ENCODE measurements around the gene PCCB. TPM values are rescaled to one million over a fixed set of nuclear protein-coding genes. Genes with fewer than 3 reads are reported as not detected.

The PCCB gene
- total RNA-seq, 2 donors from 2014 or later, result 54.9 to 65.1 TPM

GRCh38 chr3:136279092-136279491 lies 29.0 kb downstream of the PCCB start:
- H3K27ac ChIP-seq (ENCODE audit: low read depth, low read length), result no peak overlapping the region
- Mint-ChIP-seq H3K36me3 (ENCODE audit: low read depth) (peaks cover 46% of the 10 kb centered on the region), H3K27me3 (ENCODE audit: insufficient read depth) (no peaks in the 10 kb centered on the region), H3K9me3 (peaks cover 37% of the 10 kb centered on the region), H3K27ac (no peak overlapping the region), H3K4me3 (no peak overlapping the region), H3K4me1 (peaks cover 36% of the 10 kb centered on the region)
- peaks cover 21% of the 10 kb centered on the region for H3K36me3 ChIP-seq (ENCODE audit: control insufficient read depth, insufficient read depth, low read length)
- H3K4me1 ChIP-seq (ENCODE audit: control insufficient read depth, insufficient read depth, low read length), result peaks cover 21% of the 10 kb centered on the region
- H3K9ac ChIP-seq (ENCODE audit: extremely low read depth, low read length, poor library complexity, severe bottlenecking), result no peak overlapping the region
- peak overlapping the region; percentile 42 for H3K4me3 ChIP-seq (ENCODE audit: low read length)
- DNase-seq, result no peak
- no peak for TF ChIP-seq CTCF (conservative IDR thresholded peaks at IDR 0.05)
- H3K27me3 ChIP-seq (ENCODE audit: control insufficient read depth, insufficient read depth, low read length, poor library complexity, severe bottlenecking), result no peaks in the 10 kb centered on the region
- H3K9me3 ChIP-seq (ENCODE audit: control insufficient read depth, low read length), result peaks cover 37% of the 10 kb centered on the region

DNA sequence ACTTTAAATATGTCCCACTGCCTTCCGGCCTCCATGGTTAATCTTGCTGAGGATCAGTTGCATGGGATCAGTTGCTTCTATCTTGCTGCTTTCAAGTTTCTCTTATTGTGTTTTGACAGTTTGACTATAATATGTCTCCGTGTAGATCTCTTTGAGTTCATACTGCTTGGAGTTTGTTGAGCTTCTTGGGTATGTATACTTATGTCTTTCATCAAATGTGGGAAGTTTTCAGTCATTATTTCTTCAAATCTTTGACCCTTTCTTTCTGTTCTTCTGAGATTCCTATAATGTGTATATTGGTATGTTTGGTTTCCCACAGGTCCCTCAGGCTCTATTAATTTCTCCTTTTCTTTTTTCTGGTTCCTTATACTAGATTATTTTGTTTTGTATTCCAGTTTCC lies 30.8 kb downstream of the PCCB start:
- Mint-ChIP-seq H3K4me3 (no peak overlapping the region), H3K9me3 (peaks cover 34% of the 10 kb centered on the region), H3K27me3 (ENCODE audit: insufficient read depth) (no peaks in the 10 kb centered on the region), H3K4me1 (peaks cover 29% of the 10 kb centered on the region), H3K36me3 (ENCODE audit: low read depth) (peaks cover 56% of the 10 kb centered on the region), H3K27ac (no peak overlapping the region)
- no peak for DNase-seq
- no peak for TF ChIP-seq CTCF (conservative IDR thresholded peaks at IDR 0.05)
- H3K4me1 ChIP-seq (ENCODE audit: control insufficient read depth, insufficient read depth, low read length), result peaks cover 21% of the 10 kb centered on the region
- H3K36me3 ChIP-seq (ENCODE audit: control insufficient read depth, insufficient read depth, low read length), result peaks cover 37% of the 10 kb centered on the region
- H3K27me3 ChIP-seq (ENCODE audit: control insufficient read depth, insufficient read depth, low read length, poor library complexity, severe bottlenecking), result no peaks in the 10 kb centered on the region
- no peak overlapping the region for H3K27ac ChIP-seq (ENCODE audit: low read depth, low read length)
- H3K9ac ChIP-seq (ENCODE audit: extremely low read depth, low read length, poor library complexity, severe bottlenecking), result no peak overlapping the region
- 89 to 93% methylated on average over 2 of the region's 2 CpGs for WGBS, 2 experiments (ENCODE audit: insufficient coverage in 1 of 2, insufficient read length in 1 of 2)
- H3K9me3 ChIP-seq (ENCODE audit: control insufficient read depth, low read length), result peaks cover 44% of the 10 kb centered on the region
- H3K4me3 ChIP-seq (ENCODE audit: low read length), result no peak overlapping the region

GRCh38 chr3:136281966-136282520 lies 31.9 kb downstream of the PCCB start:
- TF ChIP-seq CTCF (conservative IDR thresholded peaks at IDR 0.05), result no peak
- Mint-ChIP-seq H3K27me3 (ENCODE audit: insufficient read depth) (no peaks in the 10 kb centered on the region), H3K36me3 (ENCODE audit: low read depth) (peaks cover 64% of the 10 kb centered on the region), H3K4me1 (peaks cover 29% of the 10 kb centered on the region), H3K4me3 (no peak overlapping the region), H3K9me3 (peaks cover 34% of the 10 kb centered on the region), H3K27ac (no peak overlapping the region)
- H3K4me1 ChIP-seq (ENCODE audit: control insufficient read depth, insufficient read depth, low read length), result peaks cover 17% of the 10 kb centered on the region
- DNase-seq, result no peak
- peaks cover 43% of the 10 kb centered on the region for H3K36me3 ChIP-seq (ENCODE audit: control insufficient read depth, insufficient read depth, low read length)
- 100% methylated on average over 1 of the region's 1 CpG for WGBS, 2 experiments (ENCODE audit: insufficient coverage in 1 of 2, insufficient read length in 1 of 2)
- H3K9ac ChIP-seq (ENCODE audit: extremely low read depth, low read length, poor library complexity, severe bottlenecking), result no peak overlapping the region
- H3K4me3 ChIP-seq (ENCODE audit: low read length), result no peak overlapping the region
- no peak overlapping the region for H3K27ac ChIP-seq (ENCODE audit: low read depth, low read length)
- peaks cover 44% of the 10 kb centered on the region for H3K9me3 ChIP-seq (ENCODE audit: control insufficient read depth, low read length)
- H3K27me3 ChIP-seq (ENCODE audit: control insufficient read depth, insufficient read depth, low read length, poor library complexity, severe bottlenecking), result no peaks in the 10 kb centered on the region

All from endodermal cell (in vitro differentiated cells).